ENCODE data around the gene CETP. TPM values are rescaled to one million over a fixed set of nuclear protein-coding genes. Genes with fewer than 3 reads are reported as not detected.
A peak's percentile ranks its signal among the peaks of the same experiment; 100 is the strongest.
"Not testable (repeated sequence)": the region's sequence is repeated elsewhere in the genome, so short reads cannot be mapped to it uniquely, and the experiment has no call there.

CETP gene
- total and polyA plus RNA-seq, 5 experiments from 2014 or later: 0.20 to 0.27 (median 0.21) TPM; not detected in 2

DNA sequence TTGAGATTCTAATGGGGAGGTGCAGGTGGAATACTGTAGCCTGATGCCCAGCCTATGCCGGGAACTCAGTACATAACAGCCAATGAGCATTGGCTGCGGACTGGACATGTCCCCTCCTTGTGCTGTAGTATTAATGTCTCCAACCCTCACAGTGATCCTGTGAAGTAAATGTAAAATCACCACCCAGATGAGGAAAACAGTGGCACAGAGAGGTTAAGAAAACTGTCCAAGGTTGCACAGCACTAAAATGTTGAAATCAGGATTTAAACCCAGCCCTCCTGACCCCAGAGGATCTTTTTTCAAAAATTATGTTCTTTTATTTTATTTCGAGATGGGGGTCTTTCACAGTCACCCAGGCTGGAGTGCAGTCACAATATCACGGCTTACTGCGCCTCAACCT, 35.5 kb downstream of the CETP start:
- DNase-seq: no peak
- Mint-ChIP-seq H3K27ac (peak overlapping the region; percentile 84 to 98 (median 96)), H3K27me3 (no peaks in the 10 kb centered on the region), H3K9me3 (no peaks in the 10 kb centered on the region), H3K4me3 (peak overlapping the region in 9 of 10 donors; percentile 9 to 100 (median 74)), H3K4me1 (peaks cover 45 to 96% (median 93%) of the 10 kb centered on the region in 4 donors), H3K36me3 (peaks cover 7 to 47% (median 25%) of the 10 kb centered on the region in 3 donors)
- ATAC-seq: no peak
- POLR2A ChIA-PET: interaction anchor here (0.9 to 9.9 kb wide), 5 partner anchors 10 to 63 kb away, joined by 3 to 127 read pairs (median 10); partner anchors contain the start of gene NLRC5

DNA sequence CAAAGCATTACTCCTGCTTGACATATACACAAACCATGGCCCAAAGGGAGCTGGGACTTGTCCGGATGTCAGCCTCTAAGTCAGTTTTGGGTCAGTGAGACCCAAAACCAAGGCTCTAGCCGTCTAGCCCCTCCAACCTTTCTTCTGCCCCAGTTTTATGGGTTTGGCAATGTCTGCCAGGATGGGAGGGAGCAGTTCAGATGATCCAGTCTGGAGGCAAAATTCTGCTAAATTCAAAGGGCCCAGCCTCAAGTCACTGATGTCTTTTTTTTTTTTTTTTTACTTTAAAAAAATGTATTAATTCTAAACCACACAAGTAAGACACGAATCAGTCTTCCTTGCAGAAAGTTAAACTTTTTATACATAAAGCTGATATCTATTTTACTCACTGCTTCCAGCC, 36.2 kb downstream of the CETP start:
- POLR2A ChIA-PET: interaction anchor here (0.7 to 9.9 kb wide), 10 partner anchors 12 to 1124 kb away, joined by 3 to 127 read pairs (median 5); partner anchors contain the start of gene NLRC5
- no peaks in the 10 kb centered on the region for H3K27me3 Mint-ChIP-seq
- no peaks in the 10 kb centered on the region for H3K9me3 Mint-ChIP-seq
- H3K4me1 Mint-ChIP-seq: peaks cover 46 to 97% (median 95%) of the 10 kb centered on the region in 4 donors
- H3K27ac Mint-ChIP-seq: peak overlapping the region; percentile 84 to 98 (median 96)
- peak overlapping the region in 9 of 10 donors; percentile 11 to 100 (median 74) for H3K4me3 Mint-ChIP-seq
- peaks cover 5 to 49% (median 25%) of the 10 kb centered on the region in 3 donors for H3K36me3 Mint-ChIP-seq
- ATAC-seq (peak in 1 of 2 donors; percentile 10), DNase-seq (no peak)

DNA sequence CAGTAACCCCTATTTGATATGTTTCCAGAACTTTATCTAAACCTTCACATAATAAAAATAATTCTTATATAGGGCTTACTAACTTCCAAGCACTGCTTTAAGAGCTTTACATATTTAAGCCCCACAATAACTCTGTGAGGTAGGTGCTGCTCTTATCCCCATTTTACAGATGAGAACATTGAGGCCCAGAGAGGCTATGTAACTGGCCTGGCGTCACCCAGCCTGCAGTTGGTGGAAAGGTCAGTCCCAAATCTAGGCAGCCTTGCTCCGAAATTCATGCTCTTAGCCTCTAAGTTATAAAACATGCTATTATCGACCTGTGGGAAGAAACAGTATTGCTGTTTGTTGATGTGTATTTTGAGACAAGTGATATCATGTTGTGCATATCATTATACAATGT, 36.6 kb downstream of the CETP start:
- DNase-seq (no peak), ATAC-seq (no peak)
- POLR2A ChIA-PET: interaction anchor here (0.7 to 9.9 kb wide), 12 partner anchors 12 to 1123 kb away, joined by 3 to 127 read pairs (median 4); partner anchors contain the start of gene NLRC5
- Mint-ChIP-seq H3K4me3 (peak overlapping the region in 8 of 10 donors; percentile 66 to 100 (median 75)), H3K36me3 (peaks cover 1 to 48% (median 21%) of the 10 kb centered on the region in 3 donors), H3K4me1 (peaks cover 43 to 97% (median 95%) of the 10 kb centered on the region in 4 donors), H3K27me3 (no peaks in the 10 kb centered on the region), H3K9me3 (no peaks in the 10 kb centered on the region), H3K27ac (peak overlapping the region; percentile 84 to 98 (median 96))

DNA sequence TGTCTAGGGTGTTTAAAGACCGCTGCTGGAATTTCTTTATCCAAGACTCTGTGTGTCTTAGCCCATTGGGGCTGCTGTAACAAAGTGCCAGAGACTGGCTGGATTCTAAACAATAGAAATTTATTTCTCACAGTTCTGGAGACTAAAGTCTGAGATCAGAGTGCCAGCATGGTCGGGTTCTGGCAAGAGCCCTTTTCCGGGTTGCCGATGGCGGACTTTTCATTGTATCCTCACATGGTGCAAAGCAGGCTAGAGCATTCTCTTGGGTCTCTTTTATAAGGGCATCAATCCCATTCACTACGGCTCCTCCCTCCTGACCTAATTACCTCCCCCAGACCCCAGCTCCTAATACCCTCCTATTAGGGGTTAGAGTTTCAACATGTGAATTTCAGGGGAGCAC, 37.1 kb downstream of the CETP start:
- no peak for ATAC-seq
- peak overlapping the region; percentile 59 to 100 (median 75) for H3K4me3 Mint-ChIP-seq

DNA sequence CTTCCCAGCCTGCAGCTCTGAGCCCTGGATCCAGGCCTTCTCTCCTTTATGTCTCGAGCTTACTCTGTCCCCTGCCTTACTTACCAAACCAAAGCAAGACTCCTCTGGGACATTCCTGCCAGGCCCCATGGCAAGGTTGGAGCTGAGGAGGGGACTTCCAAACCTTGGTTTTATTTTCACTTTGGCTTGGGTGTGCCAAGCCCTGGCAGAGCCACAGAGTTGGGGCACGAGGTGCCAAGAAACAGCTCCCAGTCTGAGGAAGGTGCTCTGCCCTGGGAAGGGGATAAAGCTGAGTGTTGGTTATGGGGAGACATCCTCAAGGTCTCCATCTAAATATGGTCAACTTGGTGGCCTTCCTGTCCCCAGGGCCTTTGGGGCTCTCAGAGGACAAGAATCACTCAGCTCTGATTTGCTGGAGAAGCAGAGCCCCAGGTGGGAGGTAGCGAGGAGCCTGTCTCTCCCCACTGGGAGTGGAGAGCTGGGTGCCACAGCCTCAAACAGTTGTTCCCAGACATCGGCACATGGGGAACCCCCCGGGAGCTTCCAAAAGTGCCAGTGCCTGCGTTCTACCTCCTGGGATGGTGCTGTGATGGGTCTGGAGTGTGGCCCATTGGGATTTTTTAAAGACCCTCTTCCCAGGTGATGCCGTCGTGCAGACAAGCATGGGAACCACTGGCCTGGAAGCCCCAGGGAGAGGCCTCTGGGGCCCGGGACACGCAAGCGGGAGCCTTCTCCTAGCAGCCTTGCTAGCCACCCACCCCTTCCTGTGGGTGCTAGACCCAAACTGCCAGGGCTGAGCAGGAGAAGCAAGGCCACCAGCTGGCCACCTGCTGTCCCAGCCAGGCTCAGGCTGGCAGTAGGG, 37.9 kb downstream of the CETP start:
- Mint-ChIP-seq H3K4me1 (peaks cover 44 to 97% (median 95%) of the 10 kb centered on the region in 4 donors), H3K27ac (peak overlapping the region; percentile 90 to 98 (median 96)), H3K4me3 (peak overlapping the region; percentile 59 to 100 (median 77)), H3K9me3 (no peaks in the 10 kb centered on the region), H3K36me3 (peaks cover 0 to 47% (median 25%) of the 10 kb centered on the region in 3 donors), H3K27me3 (no peaks in the 10 kb centered on the region)
- ATAC-seq (peak; percentile 58 to 73), DNase-seq (peak in 5 of 10 donors; percentile 33 to 59 (median 39))
- POLR2A ChIA-PET: interaction anchor here (0.5 to 9.9 kb wide), 15 partner anchors 8 to 61 kb away, joined by 3 to 127 read pairs (median 5); partner anchors contain the start of gene NLRC5

More for the DNA sequence above, 37.1 kb downstream of the CETP start:
- Mint-ChIP-seq H3K9me3 (no peaks in the 10 kb centered on the region), H3K27ac (peak overlapping the region; percentile 90 to 98 (median 96)), H3K4me1 (peaks cover 47 to 97% (median 95%) of the 10 kb centered on the region in 4 donors), H3K27me3 (no peaks in the 10 kb centered on the region), H3K36me3 (peaks cover 0 to 48% (median 19%) of the 10 kb centered on the region in 3 donors)
- no peak for DNase-seq
- POLR2A ChIA-PET: interaction anchor here (1.0 to 9.9 kb wide), 14 partner anchors 11 to 43 kb away, joined by 3 to 127 read pairs (median 6); partner anchors contain the start of gene NLRC5

DNA sequence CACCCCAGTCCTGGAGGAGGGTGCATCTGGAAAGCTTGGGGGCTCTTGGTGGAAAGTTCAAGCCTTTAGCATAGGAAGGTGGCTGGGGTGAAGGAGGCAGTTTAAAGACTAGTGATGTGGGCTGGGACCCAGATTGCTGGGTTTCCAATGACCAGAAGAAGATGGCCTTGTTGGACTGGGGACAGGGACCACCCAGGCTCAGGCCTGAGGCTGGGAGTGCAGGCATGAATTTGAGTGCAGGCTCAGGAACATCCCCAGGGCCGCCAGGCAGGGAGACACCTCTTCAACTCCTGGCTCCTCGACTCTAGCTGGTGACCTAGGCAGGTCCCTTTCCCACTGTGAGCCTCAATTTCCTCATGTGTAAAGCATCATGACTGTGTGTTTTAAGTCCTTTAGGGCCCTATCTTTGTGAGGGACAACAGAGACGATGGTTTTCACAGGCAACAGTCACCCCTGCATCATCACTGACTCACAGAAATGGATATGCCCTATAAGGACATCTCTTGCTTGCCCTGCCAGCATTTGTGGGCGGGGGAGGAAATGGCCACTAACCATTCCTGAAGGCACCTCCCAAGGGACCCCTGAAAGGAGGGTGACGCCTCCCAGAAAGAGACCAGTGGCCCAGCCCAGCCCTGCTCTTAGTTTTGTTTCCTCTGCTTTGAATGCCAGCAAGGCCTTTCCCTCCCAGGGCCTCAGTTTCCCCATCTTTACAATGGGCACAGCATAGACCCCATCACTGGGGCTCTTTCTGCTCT, 38.7 kb downstream of the CETP start:
- no peak for DNase-seq
- POLR2A ChIA-PET: interaction anchor here (0.7 to 9.9 kb wide), 9 partner anchors 9 to 60 kb away, joined by 3 to 127 read pairs (median 6); partner anchors contain the start of gene NLRC5
- Mint-ChIP-seq H3K36me3 (peaks cover 0 to 53% (median 31%) of the 10 kb centered on the region in 3 donors), H3K4me1 (peaks cover 47 to 97% (median 95%) of the 10 kb centered on the region in 4 donors), H3K9me3 (no peaks in the 10 kb centered on the region), H3K4me3 (peak overlapping the region; percentile 59 to 100 (median 77)), H3K27ac (peak overlapping the region; percentile 90 to 98 (median 96)), H3K27me3 (no peaks in the 10 kb centered on the region)
- peak; percentile 25 to 26 for ATAC-seq

DNA sequence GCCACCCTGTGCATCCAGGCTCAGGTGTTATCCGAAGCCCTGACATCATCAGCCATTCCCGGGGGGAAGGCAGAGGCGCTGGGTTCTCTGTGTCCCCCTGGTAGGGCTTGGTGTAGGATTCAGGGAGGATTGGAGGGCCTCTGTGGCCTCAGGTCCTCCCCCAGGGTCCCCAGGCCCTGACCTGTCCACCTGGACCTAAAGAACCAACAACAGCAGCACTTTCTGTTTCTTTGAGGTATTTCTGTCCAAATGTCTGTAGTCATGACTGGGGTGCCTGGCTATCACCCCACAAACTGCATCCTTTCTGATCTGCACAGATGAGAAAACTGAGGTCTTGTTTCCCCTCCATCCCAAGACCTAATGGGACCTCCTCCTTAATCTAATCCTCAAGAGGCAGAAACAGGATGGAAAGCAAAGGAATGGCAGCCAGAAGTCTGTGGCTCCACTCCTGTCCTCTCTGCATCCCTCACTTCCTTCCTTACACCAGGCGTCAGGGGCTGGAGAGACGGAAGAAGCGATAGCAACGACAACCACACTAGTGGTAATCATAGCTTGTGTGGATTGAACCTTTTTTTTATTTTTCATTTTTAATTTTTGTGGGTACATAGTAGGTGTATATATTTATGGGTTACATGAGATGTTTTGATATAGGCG, 39.4 kb downstream of the CETP start:
- POLR2A ChIA-PET: interaction anchor here (0.6 to 9.9 kb wide), 4 partner anchors 10 to 40 kb away, joined by 3 to 127 read pairs (median 7); partner anchors contain the start of gene NLRC5
- ATAC-seq: no peak
- Mint-ChIP-seq H3K4me1 (peaks cover 44 to 97% (median 94%) of the 10 kb centered on the region in 4 donors), H3K27ac (peak overlapping the region; percentile 90 to 98 (median 96)), H3K9me3 (no peaks in the 10 kb centered on the region), H3K36me3 (peaks cover 0 to 56% (median 30%) of the 10 kb centered on the region in 3 donors), H3K4me3 (peak overlapping the region; percentile 47 to 100 (median 78)), H3K27me3 (no peaks in the 10 kb centered on the region)
- DNase-seq: no peak

DNA sequence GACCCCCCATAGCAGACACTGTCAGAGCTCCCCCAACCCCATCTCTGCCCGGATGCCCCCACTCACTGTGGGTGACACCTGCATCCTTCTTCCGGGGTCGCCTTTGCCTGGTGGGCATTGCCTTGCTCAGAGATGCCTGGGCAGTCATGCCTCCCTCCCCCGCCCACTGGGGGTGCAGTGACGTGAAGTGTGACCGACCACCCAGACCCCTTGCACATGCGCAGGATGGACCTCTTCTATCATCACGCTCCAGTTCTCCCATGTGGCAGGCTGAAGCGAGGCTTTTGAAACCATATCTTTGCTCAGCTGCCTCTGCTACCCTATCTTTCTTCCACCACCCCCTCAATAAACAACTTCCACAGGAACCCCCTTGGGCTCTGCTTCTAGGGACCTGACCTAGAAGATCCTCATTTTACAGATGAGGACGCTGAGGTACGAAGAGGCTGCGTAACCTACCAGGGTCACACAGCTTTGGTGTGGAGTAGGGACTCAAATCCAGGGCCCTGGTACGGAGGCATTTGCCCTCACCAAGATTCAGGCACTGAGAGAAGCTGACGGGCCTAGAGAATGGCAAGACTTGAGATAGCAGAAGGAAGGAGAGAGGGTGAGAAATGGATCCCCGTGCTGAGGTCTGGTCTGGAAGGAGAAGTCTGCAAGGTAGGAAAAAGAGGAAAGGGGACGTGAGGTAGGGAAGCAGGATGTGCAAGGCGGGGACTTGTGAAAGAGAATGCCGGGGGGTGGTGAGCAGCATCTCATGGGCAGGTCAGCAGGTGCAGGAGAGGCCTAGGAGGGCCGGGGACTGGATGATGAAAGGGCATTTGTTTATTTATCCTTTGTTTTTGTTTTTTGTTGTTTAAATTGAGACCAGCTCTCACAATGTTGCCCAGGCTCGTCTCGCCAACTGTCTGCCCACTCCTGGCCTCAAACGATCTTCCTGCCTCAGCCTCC, 42.0 kb downstream of the CETP start:
- H3K36me3 Mint-ChIP-seq: peaks cover 0 to 50% (median 26%) of the 10 kb centered on the region in 3 donors
- DNase-seq (no peak), ATAC-seq (no peak)
- peak overlapping the region; percentile 31 to 93 (median 75) for H3K4me3 Mint-ChIP-seq
- H3K27ac Mint-ChIP-seq: peak overlapping the region; percentile 85 to 98 (median 94)
- POLR2A ChIA-PET: interaction anchor here (0.9 to 15.8 kb wide), 11 partner anchors 8 to 37 kb away, joined by 3 to 162 read pairs (median 9); partner anchors contain the start of gene NLRC5
- no peaks in the 10 kb centered on the region for H3K9me3 Mint-ChIP-seq
- H3K4me1 Mint-ChIP-seq: peaks cover 34 to 93% (median 83%) of the 10 kb centered on the region in 4 donors
- no peaks in the 10 kb centered on the region for H3K27me3 Mint-ChIP-seq

DNA sequence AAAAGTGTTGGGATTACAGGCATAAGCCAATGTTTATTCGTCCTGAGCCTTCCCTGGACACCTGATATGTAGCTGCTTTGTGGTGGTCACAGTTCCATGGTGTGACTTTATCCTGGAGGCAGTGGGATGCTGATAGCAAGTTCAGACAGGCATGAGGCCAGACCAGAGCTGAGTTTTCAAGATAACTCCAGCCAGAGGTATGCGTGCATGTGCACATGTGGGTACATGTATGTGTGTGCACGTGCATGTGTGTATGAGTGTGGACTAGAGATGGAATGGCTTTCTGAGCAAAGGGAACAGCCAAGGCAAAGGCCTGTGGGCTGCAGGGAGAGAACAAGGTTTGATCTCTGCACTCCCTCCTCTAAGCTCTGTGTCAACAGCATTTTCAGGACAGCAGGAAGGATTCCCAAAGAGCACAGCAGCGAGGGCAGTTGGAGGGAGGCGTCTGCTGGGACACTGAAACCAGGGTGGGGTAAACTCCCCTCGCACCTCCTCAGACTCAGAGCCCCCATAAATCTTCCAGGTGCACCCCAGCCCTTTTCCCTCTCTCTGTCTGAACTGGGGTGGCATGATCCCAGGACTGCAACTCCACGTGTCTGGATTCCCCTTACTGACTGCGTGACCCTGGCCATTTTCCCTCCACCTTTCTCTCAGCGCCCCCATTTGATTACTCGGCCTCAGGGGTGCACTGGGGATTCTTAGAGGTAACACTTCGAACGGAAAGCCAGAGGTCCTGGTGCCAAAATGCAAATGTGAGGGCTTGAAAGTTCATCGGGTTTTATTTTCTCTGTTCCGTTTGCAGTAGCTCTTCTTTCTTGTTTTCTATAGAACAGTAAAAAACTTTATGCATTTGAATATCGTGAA, 42.9 kb downstream of the CETP start:
- H3K36me3 Mint-ChIP-seq: peaks cover 0 to 46% (median 26%) of the 10 kb centered on the region in 3 donors
- no peaks in the 10 kb centered on the region for H3K9me3 Mint-ChIP-seq
- ATAC-seq (no peak), DNase-seq (no peak)
- H3K4me1 Mint-ChIP-seq: peaks cover 31 to 89% (median 80%) of the 10 kb centered on the region in 4 donors
- POLR2A ChIA-PET: interaction anchor here (0.9 to 15.8 kb wide), 10 partner anchors 9 to 36 kb away, joined by 3 to 162 read pairs (median 13); partner anchors contain the start of gene NLRC5
- peak overlapping the region; percentile 20 to 93 (median 71) for H3K4me3 Mint-ChIP-seq
- peak overlapping the region; percentile 85 to 98 (median 94) for H3K27ac Mint-ChIP-seq
- no peaks in the 10 kb centered on the region for H3K27me3 Mint-ChIP-seq

DNA sequence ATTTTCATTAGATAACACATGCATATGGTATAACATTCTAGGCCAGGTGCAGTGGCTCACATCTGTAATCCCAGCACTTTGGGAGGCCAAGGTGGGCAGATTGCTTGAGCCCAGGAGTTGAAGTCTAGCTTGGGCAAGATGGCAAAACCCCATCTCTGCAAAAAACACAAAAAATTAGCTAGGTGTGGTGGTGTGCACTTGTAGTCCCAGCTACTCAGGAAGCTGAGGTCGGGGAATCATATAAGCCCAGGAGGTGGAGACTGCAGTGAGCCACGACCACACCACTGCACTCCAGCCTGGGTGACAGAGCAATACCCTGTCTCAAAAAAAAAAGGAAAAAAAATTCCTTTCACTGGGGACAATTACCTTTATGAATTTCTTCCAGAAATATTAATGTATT, 43.8 kb downstream of the CETP start:
- Mint-ChIP-seq H3K4me3 (peak overlapping the region in 5 of 10 donors; percentile 46 to 76 (median 61)), H3K27ac (peak overlapping the region; percentile 37 to 98 (median 91)), H3K36me3 (peaks cover 4 to 52% (median 28%) of the 10 kb centered on the region in 3 donors), H3K4me1 (peaks cover 32 to 89% (median 78%) of the 10 kb centered on the region in 4 donors)
- DNase-seq, H3K9me3 Mint-ChIP-seq, H3K27me3 Mint-ChIP-seq: not testable (repeated sequence)
- POLR2A ChIA-PET: interaction anchor here (0.9 to 15.8 kb wide), 10 partner anchors 9 to 128 kb away, joined by 3 to 162 read pairs (median 10); partner anchors contain the start of gene NLRC5
- peak; percentile 31 for ATAC-seq

All from naive thymus-derived CD8-positive, alpha-beta T cell (primary cell).